Measurements from ENCODE around the gene DRG2. TPM values are rescaled to one million over a fixed set of nuclear protein-coding genes. Genes with fewer than 3 reads are reported as not detected.

The DRG2 gene
- total RNA-seq, 1 experiment from 2014 or later = 52.0 TPM

GRCh38 chr17:18038861-18039534 lies 48.8 kb upstream of the DRG2 start, which contains the start of the genes ATPAF2 and GID4:
TSS of gene ATPAF2 (minus strand) at chr17:18039168. CDS start at chr17:18039013, 155 bp downstream.
TSS of gene GID4 (plus strand) at chr17:18039408. CDS start at chr17:18039465, 57 bp downstream.
- H2BK20ac ChIP-seq (ENCODE audit: low read depth, low read length, poor library complexity, severe bottlenecking) = no peak within 1 kb of the TSS
- peak within 1 kb of the TSS; percentile 86 to 97 for H3K4me3 Mint-ChIP-seq

More at GRCh38 chr17:18038861-18039534, 48.8 kb upstream of the DRG2 start, which contains the start of the genes ATPAF2 and GID4:
- H4K8ac ChIP-seq (replicated peaks; ENCODE audit: insufficient read length, low read depth, low read length) = no peak within 1 kb of the TSS
- H3K18ac ChIP-seq (ENCODE audit: insufficient read length, low read depth, low read length) = peak within 1 kb of the TSS; percentile 59
- no peak within 1 kb of the TSS for H2AFZ ChIP-seq (ENCODE audit: low read length)
- H3K79me1 ChIP-seq (ENCODE audit: insufficient read depth, low read depth, low read length, poor library complexity, severe bottlenecking) = no peaks in the 10 kb centered on the region
- peaks cover 4% of the 10 kb centered on the region for H3K27me3 Mint-ChIP-seq (ENCODE audit: low read depth)
- H3K14ac ChIP-seq (ENCODE audit: insufficient read depth, low read length) = peak within 1 kb of the TSS; percentile 58; the same call in 1 of the 2 replicates
- no peak within 1 kb of the TSS for H3K4ac ChIP-seq (ENCODE audit: low read depth, low read length)
- H2BK120ac ChIP-seq (ENCODE audit: low read depth, low read length, poor library complexity, severe bottlenecking) = no peak within 1 kb of the TSS
- DNase-seq = peak; percentile 100
- no peak within 1 kb of the TSS for H2BK12ac ChIP-seq (ENCODE audit: insufficient read length, low read depth, low read length)
- peaks cover 12% of the 10 kb centered on the region for H3K23me2 ChIP-seq (ENCODE audit: insufficient read length, low read depth, low read length, poor library complexity, severe bottlenecking)
- H3K4me1 ChIP-seq (ENCODE audit: insufficient read depth, low read length) = no peaks in the 10 kb centered on the region; the same call in 1 of the 2 replicates
- no peak within 1 kb of the TSS for H4K91ac ChIP-seq (ENCODE audit: insufficient read length, low read depth, low read length)
- TF ChIP-seq, protein P1, sequence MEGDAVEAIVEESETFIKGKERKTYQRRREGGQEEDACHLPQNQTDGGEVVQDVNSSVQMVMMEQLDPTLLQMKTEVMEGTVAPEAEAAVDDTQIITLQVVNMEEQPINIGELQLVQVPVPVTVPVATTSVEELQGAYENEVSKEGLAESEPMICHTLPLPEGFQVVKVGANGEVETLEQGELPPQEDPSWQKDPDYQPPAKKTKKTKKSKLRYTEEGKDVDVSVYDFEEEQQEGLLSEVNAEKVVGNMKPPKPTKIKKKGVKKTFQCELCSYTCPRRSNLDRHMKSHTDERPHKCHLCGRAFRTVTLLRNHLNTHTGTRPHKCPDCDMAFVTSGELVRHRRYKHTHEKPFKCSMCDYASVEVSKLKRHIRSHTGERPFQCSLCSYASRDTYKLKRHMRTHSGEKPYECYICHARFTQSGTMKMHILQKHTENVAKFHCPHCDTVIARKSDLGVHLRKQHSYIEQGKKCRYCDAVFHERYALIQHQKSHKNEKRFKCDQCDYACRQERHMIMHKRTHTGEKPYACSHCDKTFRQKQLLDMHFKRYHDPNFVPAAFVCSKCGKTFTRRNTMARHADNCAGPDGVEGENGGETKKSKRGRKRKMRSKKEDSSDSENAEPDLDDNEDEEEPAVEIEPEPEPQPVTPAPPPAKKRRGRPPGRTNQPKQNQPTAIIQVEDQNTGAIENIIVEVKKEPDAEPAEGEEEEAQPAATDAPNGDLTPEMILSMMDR (conservative IDR thresholded peaks at IDR 0.05) = no peak; the same call in 2 of the 3 replicates
- H3K9ac ChIP-seq (ENCODE audit: extremely low read depth, insufficient read length, low read length) = peak within 1 kb of the TSS; percentile 62
- no peak within 1 kb of the TSS for H2BK15ac ChIP-seq (ENCODE audit: low read depth, low read length)
- no peaks in the 10 kb centered on the region for H3K9me3 ChIP-seq (ENCODE audit: control insufficient read depth, low read depth, low read length)
- H3K56ac ChIP-seq (ENCODE audit: insufficient read length, low read depth, low read length) = no peak within 1 kb of the TSS
- no peak within 1 kb of the TSS for H4K5ac ChIP-seq (ENCODE audit: insufficient read length, low read depth, low read length)
- no peak within 1 kb of the TSS for H3T11ph ChIP-seq (ENCODE audit: low read length)
- peak within 1 kb of the TSS; percentile 34 to 92 (median 71); a peak in 6 of 7 replicates for H3K27ac Mint-ChIP-seq
- H3K27me3 ChIP-seq (ENCODE audit: insufficient read depth, low read length) = no peaks in the 10 kb centered on the region
- no peak within 1 kb of the TSS for H2AK5ac ChIP-seq (ENCODE audit: insufficient read length, low read length)
- peaks cover 30 to 35% of the 10 kb centered on the region in 2 experiments for H3K4me1 Mint-ChIP-seq
- no peaks in the 10 kb centered on the region for H4K20me1 ChIP-seq (ENCODE audit: control insufficient read depth, insufficient read depth, insufficient read length)
- no peak within 1 kb of the TSS for H3K23ac ChIP-seq (ENCODE audit: insufficient read length, low read depth, low read length)
- no peaks in the 10 kb centered on the region for H3K79me2 ChIP-seq (ENCODE audit: insufficient read depth, low read length)
- no peak within 1 kb of the TSS for H2BK5ac ChIP-seq (ENCODE audit: insufficient read length, low read length)
- H3K27ac ChIP-seq (ENCODE audit: insufficient read length, low read depth, low read length) = no peak within 1 kb of the TSS
- peak within 1 kb of the TSS; percentile 86 for H3K4me2 ChIP-seq (ENCODE audit: insufficient read depth, insufficient read length, low read length)
- no peaks in the 10 kb centered on the region; a peak in 2 of 5 replicates for H3K9me3 Mint-ChIP-seq
- WGBS (ENCODE audit: extremely low coverage, insufficient read length, low lambda C conversion rate) = no CpG with 5 or more reads among the region's 67 CpGs
- H3K36me3 Mint-ChIP-seq (ENCODE audit: insufficient read depth in 1 of 3, low read depth in 3 of 3) = peaks cover 0 to 2% (median 0%) of the 10 kb centered on the region in 3 experiments; a peak in 1 of 7 replicates

All from H9 (cell line).